ENCODE results near the gene MCOLN3.

- TF ChIP-seq, protein P1, sequence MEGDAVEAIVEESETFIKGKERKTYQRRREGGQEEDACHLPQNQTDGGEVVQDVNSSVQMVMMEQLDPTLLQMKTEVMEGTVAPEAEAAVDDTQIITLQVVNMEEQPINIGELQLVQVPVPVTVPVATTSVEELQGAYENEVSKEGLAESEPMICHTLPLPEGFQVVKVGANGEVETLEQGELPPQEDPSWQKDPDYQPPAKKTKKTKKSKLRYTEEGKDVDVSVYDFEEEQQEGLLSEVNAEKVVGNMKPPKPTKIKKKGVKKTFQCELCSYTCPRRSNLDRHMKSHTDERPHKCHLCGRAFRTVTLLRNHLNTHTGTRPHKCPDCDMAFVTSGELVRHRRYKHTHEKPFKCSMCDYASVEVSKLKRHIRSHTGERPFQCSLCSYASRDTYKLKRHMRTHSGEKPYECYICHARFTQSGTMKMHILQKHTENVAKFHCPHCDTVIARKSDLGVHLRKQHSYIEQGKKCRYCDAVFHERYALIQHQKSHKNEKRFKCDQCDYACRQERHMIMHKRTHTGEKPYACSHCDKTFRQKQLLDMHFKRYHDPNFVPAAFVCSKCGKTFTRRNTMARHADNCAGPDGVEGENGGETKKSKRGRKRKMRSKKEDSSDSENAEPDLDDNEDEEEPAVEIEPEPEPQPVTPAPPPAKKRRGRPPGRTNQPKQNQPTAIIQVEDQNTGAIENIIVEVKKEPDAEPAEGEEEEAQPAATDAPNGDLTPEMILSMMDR (IDR thresholded peaks at IDR 0.05): no peak
- no peak for TF ChIP-seq POLR2A (IDR thresholded peaks at IDR 0.05)
Observed at GRCh38 chr1:85022700-85023099, 25.6 kb downstream of the MCOLN3 start.
